NK-92 (cell line): Measurements from ENCODE around the gene C1orf50.
"Not testable (repeated sequence)": the region's sequence is repeated elsewhere in the genome, so short reads cannot be mapped to it uniquely, and the experiment has no call there.

Source experiments
- DNase-seq: peaks from one replicate; lab custom pipeline; 2025; ENCODE audit not compliant: unreplicated experiment; lab: John Stamatoyannopoulos, UW

Gene C1orf50

DNA sequence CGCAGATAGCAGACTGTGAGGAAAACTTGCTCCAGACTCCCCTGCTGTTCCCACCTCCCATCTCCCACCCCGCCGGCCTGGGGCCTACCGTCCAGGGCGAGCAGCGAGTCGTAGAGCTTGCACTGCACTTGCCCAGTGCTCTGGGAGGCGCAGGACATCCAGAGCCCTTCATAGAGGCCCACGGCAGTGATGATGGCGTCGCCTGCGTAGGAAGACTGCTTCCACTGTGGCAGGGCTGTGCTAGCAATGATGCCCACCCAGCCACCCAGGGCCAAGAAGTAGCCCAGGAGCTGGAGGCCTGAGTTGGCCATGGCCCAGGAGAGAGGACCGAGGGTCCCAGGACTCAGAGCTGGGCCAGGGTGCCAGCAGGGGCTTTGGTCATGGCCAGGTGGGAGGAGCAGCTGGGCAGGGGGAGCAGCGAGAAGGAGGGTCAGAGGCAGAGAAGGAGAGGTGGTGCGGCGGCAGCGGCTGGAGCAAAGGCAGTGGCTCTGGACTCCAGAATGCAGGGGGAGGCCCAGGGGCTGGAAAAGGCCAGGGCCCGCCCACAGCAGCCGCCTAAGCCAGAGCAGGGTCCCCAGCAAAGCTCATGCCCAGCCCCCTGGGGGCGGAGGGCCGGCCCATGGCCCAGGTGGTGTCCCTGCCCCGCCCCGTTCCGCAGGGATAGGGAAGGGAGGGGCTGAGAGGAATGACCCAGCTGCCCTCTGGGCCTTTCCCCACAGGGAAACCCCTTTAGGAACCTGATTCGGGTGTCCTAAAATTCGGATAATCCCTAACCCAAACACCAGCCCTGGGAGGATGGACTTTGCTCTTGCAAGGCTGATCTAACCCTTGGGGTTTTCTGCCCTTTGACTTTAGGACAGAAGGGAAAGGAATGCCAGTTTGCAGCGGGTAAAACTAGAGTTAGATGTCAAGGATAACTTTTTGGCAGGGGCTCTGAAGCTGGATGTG is 27.0 kb upstream of the C1orf50 start, which contains the start of gene CLDN19:
CLDN19 (minus strand) TSS at position 484 of the 948 bp plus-strand sequence; CDS start at position 311, 173 bp downstream.
- no peak for DNase-seq

DNA sequence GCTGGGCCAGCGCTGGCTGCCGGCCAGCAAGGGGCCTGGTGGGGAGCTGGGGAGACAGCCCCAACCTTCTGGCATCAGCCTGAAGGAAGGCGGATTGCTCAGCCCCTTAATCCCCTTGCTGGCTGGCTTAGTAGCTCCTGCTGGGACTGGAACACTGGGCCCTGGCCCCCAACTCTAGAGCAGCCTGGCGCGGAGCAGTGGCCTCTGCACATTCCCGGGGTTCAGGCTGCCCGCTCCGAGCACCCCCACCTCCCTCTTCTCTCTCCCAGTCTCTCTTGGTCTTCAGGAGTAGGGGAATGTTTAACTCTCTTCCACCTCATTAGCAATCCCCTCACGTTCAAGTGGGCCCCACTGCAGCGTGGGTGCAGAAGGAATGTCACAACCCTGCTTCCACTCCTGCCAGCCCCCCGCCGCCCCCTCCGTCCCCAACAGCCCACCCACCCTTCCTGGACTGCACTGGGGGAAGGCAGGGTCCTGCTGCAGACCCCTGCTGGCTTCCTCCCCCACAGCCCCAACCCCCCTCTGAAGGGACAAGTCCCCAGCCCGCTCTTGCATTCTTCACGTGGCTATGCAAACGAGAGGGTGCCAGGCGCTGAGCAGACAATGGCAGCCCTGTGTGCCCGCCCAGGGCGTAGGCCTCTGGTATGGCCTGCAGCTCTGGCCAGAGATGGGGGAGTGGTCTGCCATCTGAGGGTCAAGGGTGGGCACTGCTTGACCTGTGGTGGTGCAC is 26.0 kb upstream of the C1orf50 start:
- DNase-seq: no peak

DNA sequence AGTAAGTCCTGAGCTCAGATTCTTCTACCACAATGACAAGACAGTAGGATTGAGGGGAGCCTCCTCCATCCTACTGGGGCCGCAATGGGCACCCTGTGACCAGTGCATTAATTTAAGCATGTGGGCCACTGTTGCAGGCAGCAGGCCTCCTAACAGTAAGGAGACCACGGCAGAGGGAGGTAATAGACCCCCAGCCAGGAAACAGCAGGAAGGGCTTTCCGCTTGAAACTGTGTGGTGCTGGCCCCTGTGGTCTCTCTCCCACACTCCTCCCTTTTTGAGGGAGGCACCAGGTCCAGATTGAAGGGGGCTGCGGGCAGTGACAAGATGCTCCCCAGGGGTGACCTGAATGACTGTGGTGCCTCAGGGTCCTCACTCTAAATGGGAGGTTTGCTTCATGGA is 25.3 kb upstream of the C1orf50 start:
- no peak for DNase-seq

DNA sequence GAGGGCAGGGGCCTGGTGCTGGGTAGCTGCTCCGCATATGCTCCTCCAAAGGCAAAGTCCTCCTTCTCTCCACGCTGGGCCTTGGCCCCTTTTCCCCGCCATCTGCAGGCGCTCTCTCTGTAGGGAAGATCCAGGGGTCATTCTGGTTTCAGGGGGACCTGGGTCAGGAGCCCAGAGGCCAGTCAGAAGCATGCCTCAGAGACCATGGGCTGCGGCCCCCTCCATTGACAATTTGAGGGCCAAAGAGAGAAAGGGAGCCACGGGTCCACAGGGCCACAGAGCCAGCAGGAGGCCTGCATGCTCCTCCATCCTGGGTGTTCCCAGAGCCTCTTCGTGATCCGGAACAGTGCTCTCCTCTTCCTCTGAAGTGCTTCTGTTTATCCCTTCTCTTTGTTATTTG is 24.9 kb upstream of the C1orf50 start:
- no peak for DNase-seq

DNA sequence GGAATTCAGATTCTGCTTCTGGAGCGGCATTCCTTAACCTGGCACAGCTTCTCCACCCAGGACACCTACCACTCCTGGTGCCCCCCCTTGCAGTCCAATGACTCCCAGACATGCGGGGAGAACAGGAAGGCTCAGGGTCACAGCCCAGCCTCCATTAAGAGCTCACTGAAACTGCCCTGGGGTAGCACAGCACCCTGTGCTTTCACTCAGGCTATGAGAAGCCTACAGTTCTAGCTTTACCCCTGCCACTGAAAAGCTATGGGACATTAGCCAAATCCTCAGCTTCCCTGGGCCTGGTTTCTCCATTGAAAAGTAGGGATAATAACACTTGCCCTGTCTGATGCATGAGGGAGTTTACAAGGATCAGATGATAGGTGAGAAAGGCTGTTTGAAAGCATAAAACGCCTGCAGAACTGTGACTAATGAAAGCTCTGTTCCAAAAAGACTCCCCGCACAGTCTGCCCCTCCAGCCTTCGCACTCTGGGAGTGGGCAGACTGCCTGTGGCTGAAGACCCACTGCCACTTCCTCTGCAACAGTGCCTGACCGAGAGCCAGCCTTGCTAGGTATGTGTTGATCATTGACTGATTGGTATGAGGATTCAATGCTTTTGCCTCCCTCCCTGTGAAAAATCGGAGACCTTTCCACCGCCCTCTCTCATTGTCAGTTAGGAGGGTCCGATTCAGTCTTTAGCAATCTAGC is 24.3 kb upstream of the C1orf50 start:
- no peak for DNase-seq

DNA sequence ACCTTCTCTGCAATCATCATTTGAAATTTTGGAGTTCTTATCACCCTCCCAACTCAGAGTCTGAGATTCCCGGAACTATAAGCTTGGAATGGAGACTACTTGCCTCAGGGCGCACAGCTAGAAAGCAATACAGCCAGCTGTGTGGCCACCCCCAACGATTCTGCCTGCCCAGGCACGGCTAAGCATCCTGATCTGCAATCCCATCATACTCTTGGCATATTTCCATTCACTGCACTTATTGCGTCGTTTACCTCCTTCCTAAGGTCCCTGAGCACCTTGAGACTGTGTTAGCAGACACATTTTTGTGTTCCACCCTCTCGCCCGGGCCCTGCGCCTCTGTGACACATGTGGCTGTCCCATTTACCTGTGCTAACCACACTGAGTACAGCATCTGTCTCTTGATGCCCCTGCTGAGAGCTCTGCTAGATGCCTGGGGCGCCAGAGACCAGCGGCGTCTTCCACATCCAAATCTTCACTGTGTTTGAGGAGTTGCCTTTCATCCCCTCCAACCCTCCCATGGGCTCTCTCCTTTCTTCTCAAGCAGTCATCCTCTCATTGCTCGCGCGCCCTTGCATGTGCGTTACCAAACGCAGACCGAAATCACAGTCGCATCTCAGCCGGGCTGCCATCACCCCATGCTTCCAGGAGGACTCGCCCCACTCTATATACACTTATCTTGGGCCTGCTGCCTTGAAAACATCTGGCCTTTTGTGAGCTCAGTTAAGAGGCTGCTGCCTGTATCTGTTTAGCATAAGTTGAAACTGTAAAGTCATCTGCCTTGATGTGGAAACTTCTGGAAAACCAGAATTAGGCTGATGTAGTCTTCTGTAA is 23.5 kb upstream of the C1orf50 start:
- DNase-seq: no peak

DNA sequence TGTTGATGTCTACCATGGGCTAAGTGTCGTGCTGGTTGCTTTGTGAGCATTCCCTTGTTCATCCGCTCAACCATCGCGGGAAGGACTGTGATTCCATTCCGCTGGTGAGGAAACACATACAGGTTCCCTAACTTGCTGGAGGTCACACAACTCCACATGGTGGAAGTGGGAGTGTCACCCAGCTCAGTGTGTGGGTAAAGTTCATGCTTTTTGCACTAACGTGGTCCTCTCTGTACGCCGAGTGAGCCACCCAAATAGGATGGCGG is 23.0 kb upstream of the C1orf50 start:
- DNase-seq: no peak

DNA sequence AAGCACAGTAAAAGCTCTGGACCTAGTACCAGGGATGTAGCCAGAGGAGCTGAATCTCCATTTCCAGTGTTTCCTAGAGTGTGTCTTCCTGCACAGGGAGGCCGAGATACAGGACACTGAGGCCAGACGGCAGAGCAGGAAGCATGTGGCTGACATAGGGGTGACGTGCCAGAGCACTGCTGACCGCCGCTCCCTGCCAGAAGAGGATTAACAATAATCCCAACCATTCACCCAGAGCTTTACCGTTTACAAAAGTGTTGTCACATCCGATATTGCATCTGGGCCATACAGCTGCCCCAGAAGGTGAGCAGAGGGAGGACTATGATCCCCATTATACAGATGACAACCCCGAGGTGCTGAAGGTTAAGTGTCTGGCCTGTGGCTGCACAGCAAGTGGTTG is 21.2 kb upstream of the C1orf50 start:
- DNase-seq: no peak

DNA sequence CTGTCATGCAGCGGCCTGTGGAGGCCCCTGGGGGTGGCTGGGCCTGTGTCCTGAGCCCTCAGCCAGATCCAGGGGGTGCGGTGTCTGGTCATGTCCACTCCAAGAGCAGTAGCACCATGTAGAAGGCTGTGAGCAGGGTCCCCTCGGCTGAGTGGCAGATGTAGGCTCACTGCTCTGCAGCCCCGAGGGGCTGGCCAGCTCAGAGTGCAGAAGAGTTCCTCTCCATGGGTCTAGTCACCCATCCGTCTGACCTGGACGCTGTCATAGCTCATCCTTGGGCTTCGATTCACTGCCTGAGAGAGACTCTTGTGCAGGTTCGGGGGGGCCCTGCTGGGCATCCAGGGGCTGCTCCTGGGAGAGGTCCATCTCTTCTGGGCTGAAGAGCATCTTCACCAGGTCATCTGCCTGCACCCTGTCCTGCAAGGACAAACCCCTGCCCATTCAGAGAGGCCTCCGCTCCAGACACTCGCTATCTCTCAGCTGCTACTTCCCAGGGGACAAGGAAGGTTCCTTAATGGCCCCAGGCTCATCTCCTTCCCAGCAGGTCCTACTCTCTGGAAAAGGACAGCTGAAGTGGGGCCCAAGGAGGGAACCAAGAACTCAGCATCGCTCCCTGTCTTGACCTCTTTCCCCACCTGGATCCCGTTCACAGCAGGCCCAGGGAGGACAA is 20.5 kb upstream of the C1orf50 start:
- no peak for DNase-seq

DNA sequence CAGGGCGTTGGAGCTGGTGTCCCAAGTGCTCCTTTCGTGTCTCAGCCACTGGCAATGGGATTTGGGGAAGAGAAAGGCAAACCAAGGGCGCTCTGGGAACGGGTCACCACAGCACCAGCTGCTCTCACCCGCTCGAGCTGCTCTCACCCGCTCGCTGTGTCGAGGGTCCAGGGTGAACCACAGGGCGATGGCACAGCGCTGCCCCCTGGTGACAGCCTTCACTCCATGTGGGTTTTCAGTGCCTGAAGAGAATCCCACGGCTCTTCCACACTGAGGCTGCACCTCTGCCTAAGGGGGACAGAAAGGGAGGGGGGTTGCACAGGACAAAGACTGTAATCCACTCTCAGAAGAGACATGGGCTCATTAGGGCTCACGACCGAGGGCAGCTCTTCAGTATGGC is 19.9 kb upstream of the C1orf50 start:
- DNase-seq: no peak

DNA sequence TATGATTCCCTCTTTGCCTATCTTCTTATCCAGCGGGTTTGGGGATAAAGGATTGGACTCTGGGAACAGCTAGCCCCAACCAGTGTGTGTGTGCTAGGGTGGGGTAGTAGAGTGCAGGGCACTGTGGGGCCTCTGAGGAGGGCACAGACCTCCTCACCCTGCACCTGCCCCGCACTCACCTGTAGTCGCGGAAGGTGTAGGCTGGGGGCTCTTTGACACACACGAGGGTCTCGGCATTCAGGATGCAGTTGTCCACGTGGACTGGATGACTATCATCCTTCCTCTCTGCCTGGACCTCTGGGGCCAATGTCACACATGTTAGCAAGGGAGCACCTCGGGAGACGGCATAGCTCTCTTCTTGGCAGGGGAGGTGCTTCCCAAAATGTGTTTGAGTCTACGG is 19.0 kb upstream of the C1orf50 start:
- no peak for DNase-seq

DNA sequence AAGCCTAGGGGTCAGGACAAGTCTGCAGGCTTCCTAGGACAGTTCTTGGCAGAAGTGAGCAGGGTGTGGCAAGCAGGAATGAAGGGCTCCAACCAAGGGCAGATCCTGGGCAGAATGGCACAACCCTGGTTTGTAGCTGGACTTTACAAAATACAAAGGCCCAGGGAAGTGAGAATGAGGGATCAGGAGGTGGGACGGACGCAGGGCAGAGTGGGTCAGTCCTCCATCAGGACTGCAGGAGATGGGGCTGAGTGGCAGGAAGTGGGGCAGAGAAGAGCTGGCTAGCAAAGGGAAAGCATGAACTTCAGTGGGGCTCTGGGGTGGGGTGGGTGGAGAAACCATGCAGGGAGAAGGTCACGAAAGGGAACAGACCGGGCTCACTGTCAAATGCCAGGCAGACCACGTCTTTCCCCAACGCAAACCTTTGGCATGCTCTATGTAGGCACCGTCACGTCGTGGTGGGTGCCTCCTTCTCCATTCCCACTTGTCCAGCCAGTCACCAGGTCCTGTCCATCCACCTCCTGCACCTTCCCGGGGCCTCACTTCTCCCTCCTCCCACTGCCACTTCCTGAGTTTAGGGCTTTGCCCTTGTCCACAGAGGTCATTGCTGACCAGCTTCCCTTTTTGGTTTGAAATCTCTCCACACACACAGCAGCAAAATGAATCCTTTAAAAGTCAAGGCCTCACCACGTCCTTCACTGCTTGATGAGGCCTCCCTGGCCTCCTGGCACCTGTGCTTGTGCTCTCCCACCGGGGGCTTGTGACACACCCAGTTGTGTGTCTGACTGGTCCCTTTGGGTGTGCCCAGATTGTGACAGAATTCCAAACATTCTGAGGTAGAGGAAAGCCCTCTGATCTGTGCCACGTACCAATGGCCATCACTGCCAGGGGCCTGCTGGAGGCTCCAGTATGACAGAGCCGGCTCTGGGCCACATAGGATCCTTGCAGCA is 18.3 kb upstream of the C1orf50 start:
- no peak for DNase-seq

DNA sequence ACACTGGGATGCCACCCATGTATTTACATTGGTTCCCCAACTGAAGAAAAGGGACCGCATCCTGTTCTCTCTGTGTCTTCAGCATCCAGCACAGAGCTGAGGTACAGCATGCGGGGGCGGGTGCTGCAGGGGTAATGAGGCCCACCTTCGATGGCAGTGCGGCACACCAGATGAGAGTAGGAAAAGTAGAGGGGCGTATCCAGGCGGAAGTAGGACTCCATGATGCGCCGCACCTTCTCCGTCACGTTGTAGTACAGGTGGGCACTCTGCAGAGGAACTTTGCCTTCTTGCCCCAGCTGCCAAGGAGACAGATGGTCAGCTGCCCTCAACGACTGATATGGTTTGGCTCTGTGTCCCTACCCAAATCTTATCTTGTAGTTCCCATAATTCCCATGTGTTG is 17.0 kb upstream of the C1orf50 start:
- DNase-seq: no peak

DNA sequence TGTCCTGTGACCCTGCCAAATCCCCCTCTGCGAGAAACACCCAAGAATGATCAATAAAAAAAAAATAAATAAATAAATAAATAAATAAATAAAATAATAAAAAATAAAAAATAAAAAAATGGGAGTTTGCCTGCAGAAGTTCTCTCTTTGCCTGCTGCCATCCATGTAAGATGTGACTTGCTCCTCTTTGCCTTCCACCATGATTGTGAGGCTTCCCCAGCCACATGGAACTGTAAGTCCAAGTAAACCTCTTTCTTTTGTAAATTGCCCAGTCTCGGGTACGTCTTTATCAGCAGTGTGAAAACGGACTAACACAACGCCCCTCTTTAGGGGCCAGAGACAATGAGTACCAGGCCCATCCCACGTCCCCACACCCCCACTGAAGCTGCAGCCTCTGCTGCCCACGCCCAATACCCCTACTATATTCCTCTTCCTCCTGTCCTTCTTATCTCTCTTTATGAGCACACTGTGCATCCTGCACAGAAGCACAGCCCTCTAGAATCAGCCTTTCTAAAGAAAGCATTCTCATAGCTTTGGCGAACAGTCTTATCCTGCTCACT is 15.5 kb upstream of the C1orf50 start:
- DNase-seq: not testable (repeated sequence)

DNA sequence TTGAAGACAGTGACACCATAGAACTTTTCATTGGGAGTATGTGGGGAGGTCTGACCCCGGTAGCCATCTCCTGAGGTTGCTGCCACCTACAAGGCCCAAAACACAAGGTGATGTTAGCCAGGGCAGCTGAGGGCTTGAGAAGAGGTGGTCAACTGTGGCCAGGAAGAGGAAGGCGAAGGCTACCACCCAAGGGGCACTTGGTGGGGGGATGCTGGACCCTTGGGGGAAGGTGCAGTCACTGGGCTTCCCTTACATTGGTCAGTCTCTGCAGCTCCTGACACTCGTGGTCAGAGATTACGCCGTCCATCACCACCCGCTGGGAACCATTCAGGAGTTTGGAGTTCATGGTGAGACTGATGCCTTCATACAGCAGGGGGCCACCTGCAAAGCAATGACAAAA is 14.8 kb upstream of the C1orf50 start:
- no peak for DNase-seq

DNA sequence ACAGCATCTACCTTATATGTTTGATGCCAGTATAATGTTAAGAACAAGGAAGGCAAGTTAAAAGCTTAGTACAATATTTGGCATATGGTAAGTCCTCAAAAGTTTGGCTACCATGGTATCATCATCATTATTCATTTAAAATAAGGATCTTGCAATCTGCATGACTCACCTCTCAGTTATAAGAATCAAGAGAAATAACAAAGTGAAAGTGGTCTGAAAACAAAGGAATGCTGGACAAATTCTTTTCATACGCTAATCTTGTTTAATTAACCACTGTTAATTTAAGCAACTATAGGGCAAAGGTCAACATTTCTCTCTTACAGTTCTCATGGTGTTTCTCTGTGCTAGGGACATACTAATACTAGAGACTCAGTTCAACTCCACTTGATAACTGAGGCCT is 14.0 kb upstream of the C1orf50 start:
- DNase-seq: no peak

DNA sequence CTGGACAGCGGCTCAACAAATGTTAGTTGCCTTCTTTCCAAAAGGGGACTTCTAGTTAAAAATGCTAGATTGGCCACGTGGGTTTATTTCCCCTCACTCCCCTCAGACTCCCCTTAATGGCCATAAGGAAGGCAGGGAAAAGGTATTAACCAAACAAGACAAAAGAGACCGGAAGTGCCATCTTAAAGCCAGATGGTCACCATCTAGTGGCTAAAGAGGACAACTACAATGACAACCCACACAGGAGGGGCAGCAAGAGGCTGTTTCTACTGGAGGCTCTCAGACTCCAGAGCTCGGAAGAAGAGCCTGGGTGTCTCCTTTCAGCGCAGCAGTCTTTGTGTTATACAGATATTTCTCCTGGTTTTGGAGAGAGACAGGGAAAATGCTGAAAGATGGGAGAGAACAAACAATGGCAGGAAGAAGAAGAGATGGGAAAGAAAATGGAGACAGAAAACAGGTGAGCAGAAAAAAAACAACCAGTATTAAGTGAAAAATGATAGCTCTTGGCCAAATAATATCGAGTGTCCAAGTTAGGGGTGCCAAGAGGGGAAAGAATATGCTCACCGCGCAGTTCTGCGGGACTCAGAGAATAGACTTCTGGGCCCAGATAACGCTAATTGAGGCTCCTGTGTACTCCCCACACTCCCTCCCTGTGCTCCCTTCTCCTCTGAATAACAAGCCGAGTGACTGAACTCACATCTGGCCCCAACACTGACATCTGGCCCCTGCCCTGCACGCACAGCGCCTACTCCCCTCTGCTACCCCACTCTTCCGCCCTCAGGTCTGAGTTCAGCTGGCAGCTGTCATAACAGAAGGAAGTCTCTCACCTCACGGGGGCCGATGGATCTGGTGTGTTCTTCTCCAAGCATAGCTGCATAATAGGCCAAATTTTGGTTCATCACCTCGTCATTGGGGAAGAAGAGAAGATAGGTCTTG is 9.8 kb upstream of the C1orf50 start:
- DNase-seq: no peak

DNA sequence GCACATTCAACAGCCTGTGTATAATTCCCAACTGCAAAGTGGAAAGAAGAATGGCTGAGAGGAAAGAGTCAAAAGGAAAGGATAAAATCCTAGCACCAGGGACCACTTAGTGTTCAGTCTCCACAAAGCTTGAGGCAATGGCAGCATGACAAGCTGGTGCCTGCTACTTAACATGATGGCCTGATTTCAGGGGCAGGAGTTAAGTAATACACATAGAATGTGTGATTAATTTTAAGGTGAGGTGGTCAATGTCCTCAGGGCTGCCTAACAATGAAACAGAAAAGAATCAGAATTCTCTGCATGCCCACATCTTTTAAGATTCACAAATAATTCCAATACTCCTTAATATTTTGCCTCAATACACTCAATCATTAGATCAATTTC is 9.2 kb upstream of the C1orf50 start:
- DNase-seq: no peak
